ENCODE data around the gene ELK4. TPM values are rescaled to one million over a fixed set of nuclear protein-coding genes. Genes with fewer than 3 reads are reported as not detected.

The ELK4 gene
- total and polyA plus RNA-seq, 2 of the 13 experiments (the other 11 are each of a cell fraction or from before 2014, with no cell fraction given), result 8.3 to 13.1 TPM

GRCh38 chr1:205610036-205610435 is 21.8 kb downstream of the ELK4 start:
- Histone ChIP-seq H2AFZ (ENCODE audit: low read length) (no peak overlapping the region), H3K36me3 (replicated peaks in 1 of 2; ENCODE audit: control insufficient read depth in 1 of 2, insufficient read depth in 2 of 2, low read length in 2 of 2) (peaks cover 5 to 47% of the 10 kb centered on the region in 2 experiments), H3K4me3 (replicated peaks in 1 of 3; ENCODE audit: insufficient read depth in 1 of 3, low read depth in 2 of 3, low read length in 3 of 3) (no peak overlapping the region), H3K27ac (ENCODE audit: extremely low read length, insufficient read depth, low read length) (no peak overlapping the region), H4K20me1 (ENCODE audit: insufficient read depth, low read length) (no peaks in the 10 kb centered on the region), H3K79me2 (ENCODE audit: insufficient read depth, low read length) (peaks cover 9% of the 10 kb centered on the region), H3K4me1 (ENCODE audit: insufficient read depth, low read length) (peaks cover 14% of the 10 kb centered on the region), H3K9me3 (ENCODE audit: low read length) (no peaks in the 10 kb centered on the region), H3K4me2 (ENCODE audit: low read depth, low read length) (no peak overlapping the region), H3K27me3 (ENCODE audit: control insufficient read depth in 1 of 2, insufficient read depth in 2 of 2, low read length in 2 of 2) (no peaks in the 10 kb centered on the region), H3K9ac (ENCODE audit: insufficient read depth, low read depth, low read length) (no peak overlapping the region)
- POLR2A ChIA-PET, result no interaction called here
- 93% methylated on average over 2 of the region's 2 CpGs for WGBS (ENCODE audit: low lambda C conversion rate)
- CTCF ChIA-PET (ENCODE audit: low intra/inter-chr PET ratio, low total read pairs), result no interaction called here
- ATAC-seq (no peak), DNase-seq (ENCODE audit: low spot score) (no peak), FAIRE-seq (no peak)
- TF ChIP-seq FOXC1 (CRISPR knock-in tag; IDR thresholded peaks at IDR 0.05; ENCODE audit: borderline replicate concordance) (no peak), MLX (CRISPR knock-in tag; IDR thresholded peaks at IDR 0.05) (no peak), ZSCAN20 (CRISPR knock-in tag; IDR thresholded peaks at IDR 0.05; ENCODE audit: borderline replicate concordance) (no peak)
- intact Hi-C loops (cut with micrococcal nuclease; ENCODE audit: unreplicated experiment) (no loop called here), in situ Hi-C loops (cut with HindIII; ENCODE audit: extremely low pct_ligation_motif_present, low pct_unique_long_range_greater_than_20kb) (no loop called here)
- no TSS peak for BruUV-seq (replicated peaks)

GRCh38 chr1:205604825-205605505 is 26.8 kb downstream of the ELK4 start:
- Histone ChIP-seq H3K27ac (ENCODE audit: extremely low read length, insufficient read depth, low read length) (no peak overlapping the region), H3K36me3 (replicated peaks in 1 of 2; ENCODE audit: control insufficient read depth in 1 of 2, insufficient read depth in 2 of 2, low read length in 2 of 2) (peaks cover 4 to 29% of the 10 kb centered on the region in 2 experiments; a peak in 4 of 5 replicates), H2AFZ (ENCODE audit: low read length) (no peak overlapping the region), H3K9me3 (ENCODE audit: low read length) (no peaks in the 10 kb centered on the region), H3K9ac (ENCODE audit: insufficient read depth, low read depth, low read length) (no peak overlapping the region), H3K4me1 (ENCODE audit: insufficient read depth, low read length) (peaks cover 25% of the 10 kb centered on the region), H3K4me2 (ENCODE audit: low read depth, low read length) (no peak overlapping the region), H3K4me3 (replicated peaks in 1 of 3; ENCODE audit: insufficient read depth in 1 of 3, low read depth in 2 of 3, low read length in 3 of 3) (no peak overlapping the region), H4K20me1 (ENCODE audit: insufficient read depth, low read length) (no peaks in the 10 kb centered on the region), H3K79me2 (ENCODE audit: insufficient read depth, low read length) (peaks cover under 1% of the 10 kb centered on the region), H3K27me3 (ENCODE audit: control insufficient read depth in 1 of 2, insufficient read depth in 2 of 2, low read length in 2 of 2) (no peaks in the 10 kb centered on the region)
- no peak for DNase-seq (ENCODE audit: low spot score)
- in situ Hi-C loops (cut with HindIII; ENCODE audit: extremely low pct_ligation_motif_present, low pct_unique_long_range_greater_than_20kb), result no loop called here
- FAIRE-seq, result no peak
- intact Hi-C loops (cut with micrococcal nuclease; ENCODE audit: unreplicated experiment), result no loop called here
- no peak for ATAC-seq
- BruUV-seq (replicated peaks), result no TSS peak
- TF ChIP-seq ETV5 (CRISPR knock-in tag; IDR thresholded peaks at IDR 0.05; ENCODE audit: borderline replicate concordance) (no peak), ZNF460 (CRISPR knock-in tag; IDR thresholded peaks at IDR 0.05; ENCODE audit: borderline replicate concordance) (no peak), ZNF607 (CRISPR knock-in tag; IDR thresholded peaks at IDR 0.05; ENCODE audit: borderline replicate concordance) (no peak), ZBTB42 (CRISPR knock-in tag; IDR thresholded peaks at IDR 0.05) (no peak), ZNF329 (CRISPR knock-in tag; IDR thresholded peaks at IDR 0.05; ENCODE audit: low read depth) (no peak), ZFP36L1 (CRISPR knock-in tag; IDR thresholded peaks at IDR 0.05) (no peak)
- 94% methylated on average over 5 of the region's 5 CpGs for WGBS (ENCODE audit: low lambda C conversion rate)
- CTCF ChIA-PET (ENCODE audit: low intra/inter-chr PET ratio, low total read pairs), result no interaction called here
- POLR2A ChIA-PET, result no interaction called here
